Measurements from ENCODE around the gene TCF12.

GRCh38 chr15:57314221-57314620 lies 395.8 kb downstream of the TCF12 start:
- TF ChIP-seq CTCF (IDR thresholded peaks at IDR 0.05; ENCODE audit: insufficient read depth, low read length) (no peak), POLR2AphosphoS5 (IDR thresholded peaks at IDR 0.05; ENCODE audit: low read depth) (no peak), REST (IDR thresholded peaks at IDR 0.05; ENCODE audit: insufficient replicate concordance, low read depth) (no peak), GABPA (IDR thresholded peaks at IDR 0.05; ENCODE audit: low read depth) (no peak)

Data from HL-60 (cell line).